GM12892 (cell line): Measurements from ENCODE around the gene PHACTR3.

ENCODE experiments used
- DNase-seq: peaks from one replicate; pipeline ENCODE4 v3.0.0; 2011; ENCODE audit not compliant: insufficient read length
- FAIRE-seq: peaks from 2 replicates; lab custom pipeline; 2011; peaks lifted over from hg19 to GRCh38; lab: Jason Lieb, UNC
- POLR2A ChIP-seq: IDR thresholded peaks from 2 replicates; pipeline ENCODE4 v1.6.1; 2011; ENCODE audit warnings: low read depth, low read length, control low read depth
- POLR2AphosphoS5 ChIP-seq: IDR thresholded peaks from 2 replicates; pipeline ENCODE4 v1.6.1; 2011; ENCODE audit warnings: low read depth, low read length, control low read depth
- TAF1 ChIP-seq: IDR thresholded peaks from 2 replicates; pipeline ENCODE4 v1.6.1; 2011; ENCODE audit warnings: low read depth, mild to moderate bottlenecking, control low read depth, low read length, borderline replicate concordance

Gene PHACTR3

DNA sequence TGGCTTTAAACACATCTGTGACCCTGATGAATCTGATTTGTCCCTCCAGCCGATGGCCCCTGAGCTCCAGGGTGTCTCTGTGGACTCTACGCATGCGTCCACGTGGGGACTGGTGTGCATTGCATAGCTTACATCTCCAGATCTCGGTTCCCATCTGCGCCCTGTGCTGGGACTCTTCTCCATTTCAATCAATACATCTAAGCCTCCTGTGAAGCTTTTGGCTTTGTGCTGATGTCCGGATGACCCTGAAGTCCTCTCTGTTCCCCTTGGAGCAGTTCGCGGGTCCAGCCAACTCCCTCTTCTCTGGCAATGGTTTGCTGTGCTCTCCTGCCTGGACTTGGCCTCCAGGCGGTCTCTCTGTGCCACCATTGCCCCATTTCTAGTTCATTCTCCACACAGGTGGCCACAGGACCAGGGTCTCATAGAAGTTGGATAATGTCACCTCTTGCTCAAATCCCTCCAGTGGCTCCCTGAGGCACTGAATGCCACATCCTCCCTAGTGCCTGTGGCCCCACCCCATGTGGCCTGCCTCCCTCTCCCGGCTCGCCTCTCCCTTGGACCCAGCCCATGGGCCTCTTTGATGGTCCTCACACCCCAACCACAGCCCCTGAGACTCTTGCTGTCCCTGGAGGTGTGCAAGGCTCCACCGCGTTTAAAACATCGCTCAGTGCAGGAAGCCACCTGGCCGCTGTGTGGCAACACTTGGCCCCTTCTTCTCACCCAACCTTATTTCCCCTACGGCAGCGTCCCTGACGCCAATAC lies 173.7 kb downstream of the PHACTR3 start:
- FAIRE-seq, result no peak
- DNase-seq, result no peak
- TF ChIP-seq TAF1, result no peak
- no peak for TF ChIP-seq POLR2AphosphoS5
- no peak for TF ChIP-seq POLR2A

DNA sequence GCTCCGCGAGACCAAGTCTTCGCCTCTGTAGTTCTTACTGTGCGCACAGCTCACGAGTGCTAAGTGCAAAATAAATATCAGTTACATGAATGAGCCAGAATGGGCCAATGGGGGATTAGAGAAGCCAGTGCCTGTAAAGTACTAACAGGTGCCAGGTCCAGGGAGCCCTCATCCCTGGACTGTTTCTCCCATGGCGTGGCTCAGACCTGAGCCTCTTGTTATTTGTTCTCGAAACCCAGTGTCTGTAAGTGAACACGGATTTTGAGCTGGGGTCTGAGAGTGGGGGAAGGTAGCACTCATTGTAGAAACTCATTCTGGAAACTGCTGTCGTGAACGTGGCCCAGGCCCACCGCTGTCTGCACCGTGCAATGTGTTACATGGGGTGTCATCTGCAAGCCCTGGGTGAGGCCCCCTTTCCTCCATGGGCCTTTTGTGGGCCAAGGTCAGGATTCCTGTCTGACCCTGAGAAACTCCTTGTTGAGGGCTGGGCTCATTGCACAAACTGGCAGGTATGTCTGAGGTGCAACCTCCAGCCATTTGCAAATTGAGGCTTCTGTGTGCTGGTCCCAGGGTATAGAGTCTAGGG lies 174.4 kb downstream of the PHACTR3 start:
- no peak for TF ChIP-seq TAF1
- TF ChIP-seq POLR2AphosphoS5, result no peak
- no peak for TF ChIP-seq POLR2A
- DNase-seq, result no peak
- FAIRE-seq, result no peak

GRCh38 chr20:59779656-59780380 lies 175.5 kb downstream of the PHACTR3 start:
- DNase-seq, result no peak
- no peak for FAIRE-seq
- no peak for TF ChIP-seq POLR2A
- TF ChIP-seq TAF1, result no peak
- no peak for TF ChIP-seq POLR2AphosphoS5

DNA sequence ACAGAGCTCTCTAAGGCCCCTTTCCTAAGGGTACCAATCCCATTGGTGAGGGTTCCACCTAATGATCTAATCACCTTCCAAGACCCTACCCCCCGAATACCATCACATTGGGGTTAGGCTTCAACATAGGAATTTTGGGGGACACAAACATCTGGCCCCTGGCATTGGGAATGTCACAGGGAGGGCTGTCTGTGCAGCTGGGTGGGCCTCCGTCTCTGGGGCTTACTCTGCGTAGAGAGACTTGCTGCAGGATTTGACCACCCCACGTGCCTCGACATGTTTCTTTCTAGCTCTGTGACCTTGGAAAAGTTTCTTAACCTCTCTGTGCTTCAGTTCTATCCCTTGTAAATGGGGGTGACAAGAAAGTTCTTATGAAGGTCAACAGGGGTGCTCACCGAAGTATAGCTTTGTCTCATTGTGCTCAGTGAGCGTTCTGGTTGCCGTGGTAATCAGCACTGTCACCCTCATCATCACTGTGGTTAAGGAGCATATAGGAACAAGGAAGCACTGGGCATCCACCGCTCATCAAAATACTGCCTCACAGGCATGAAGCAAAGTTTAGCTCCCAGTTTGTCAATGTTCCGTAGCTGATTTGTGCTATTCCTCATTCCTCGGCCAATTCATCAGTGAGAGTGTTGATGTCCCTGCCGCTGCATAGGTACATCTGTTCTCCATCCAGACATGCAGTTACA lies 176.3 kb downstream of the PHACTR3 start:
- DNase-seq (no peak), FAIRE-seq (no peak)
- TF ChIP-seq POLR2A, result no peak
- no peak for TF ChIP-seq TAF1
- TF ChIP-seq POLR2AphosphoS5, result no peak

- FAIRE-seq (no peak), DNase-seq (no peak)
- no peak for TF ChIP-seq POLR2A
Observed at GRCh38 chr20:59781226-59781625, 176.9 kb downstream of the PHACTR3 start.

DNA sequence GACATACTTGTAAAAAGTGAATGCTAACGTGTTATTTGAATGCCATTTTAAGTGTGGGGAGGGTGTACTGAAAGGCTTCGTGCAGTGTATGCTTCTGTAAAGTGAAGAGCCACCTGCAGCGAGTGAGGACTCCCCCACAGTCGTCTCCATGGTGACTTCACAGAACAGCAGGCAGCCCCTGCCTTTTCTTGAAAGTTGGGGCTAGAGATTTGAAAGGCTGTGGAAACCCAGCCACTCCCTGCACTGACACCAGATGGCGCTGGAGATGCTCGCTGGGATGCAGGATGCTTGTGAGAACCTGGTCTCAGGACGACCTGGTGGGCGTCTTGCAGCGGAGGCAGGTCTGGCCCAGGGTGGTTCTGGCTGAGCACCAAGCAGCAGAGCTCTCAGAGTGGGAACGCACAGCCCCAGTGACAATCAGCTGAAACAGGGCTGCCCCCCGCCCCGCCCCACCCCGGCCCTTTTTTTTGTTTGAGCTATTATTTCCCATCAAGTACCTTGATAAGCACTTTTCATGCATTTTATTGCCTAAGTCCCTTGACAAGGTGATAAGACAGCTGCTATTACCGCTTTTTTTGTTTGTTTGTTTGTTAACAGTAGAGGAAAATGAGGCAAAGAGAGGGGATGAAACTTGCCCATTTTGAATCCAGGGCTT lies 178.8 kb downstream of the PHACTR3 start:
- TF ChIP-seq POLR2AphosphoS5, result no peak
- no peak for TF ChIP-seq POLR2A
- no peak for TF ChIP-seq TAF1
- peak; percentile 40 for FAIRE-seq

GRCh38 chr20:59783641-59784010 lies 179.3 kb downstream of the PHACTR3 start:
- no peak for TF ChIP-seq POLR2A
- no peak for TF ChIP-seq TAF1
- TF ChIP-seq POLR2AphosphoS5, result no peak
- FAIRE-seq (no peak), DNase-seq (no peak)

More for the DNA sequence above, 178.8 kb downstream of the PHACTR3 start:
- peak; percentile 60 for DNase-seq

DNA sequence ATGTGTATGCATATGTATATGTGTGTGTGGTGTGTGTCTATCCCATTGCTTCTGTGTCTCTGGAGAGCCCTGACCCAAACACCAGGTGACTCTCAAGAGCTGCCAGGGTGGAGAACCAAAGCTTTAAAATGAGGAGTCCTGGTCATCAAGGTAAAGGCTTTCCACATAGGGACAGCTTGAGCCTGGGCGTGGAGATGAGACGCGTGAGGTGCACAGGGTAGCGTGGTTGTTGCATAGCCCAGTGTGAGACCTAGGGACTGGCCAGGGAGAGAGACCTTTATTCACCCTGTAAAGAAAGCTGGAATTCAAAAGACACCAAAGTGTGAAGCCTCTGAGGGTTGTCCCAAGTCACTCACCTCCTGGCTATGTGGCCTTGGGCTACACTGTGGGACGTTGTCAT lies 180.0 kb downstream of the PHACTR3 start:
- FAIRE-seq, result no peak
- no peak for DNase-seq
- TF ChIP-seq POLR2AphosphoS5 (no peak), POLR2A (no peak), TAF1 (no peak)

- TF ChIP-seq TAF1 (no peak), POLR2AphosphoS5 (no peak), POLR2A (no peak)
- DNase-seq, result no peak
- no peak for FAIRE-seq
Observed at GRCh38 chr20:59784791-59785668, 180.7 kb downstream of the PHACTR3 start.

DNA sequence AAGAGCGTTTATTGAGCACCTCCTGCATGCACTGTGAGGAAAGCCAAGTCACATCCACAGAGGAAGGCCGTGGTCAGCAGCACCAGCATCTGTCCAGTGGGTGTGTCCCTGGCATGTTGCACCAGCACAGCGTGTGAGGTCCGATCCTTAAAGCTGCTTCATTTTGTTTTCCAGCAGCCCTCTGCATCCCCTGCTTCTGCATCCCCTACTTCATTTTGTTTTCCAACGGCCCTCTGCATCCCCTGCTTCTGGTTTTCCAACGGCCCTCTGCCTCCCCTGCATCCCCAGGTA lies 181.3 kb downstream of the PHACTR3 start:
- DNase-seq (no peak), FAIRE-seq (no peak)
- no peak for TF ChIP-seq POLR2AphosphoS5
- no peak for TF ChIP-seq TAF1
- no peak for TF ChIP-seq POLR2A
